GM19455 (cell line): ENCODE measurements around the gene TSPAN5.

Experiments
- ATAC-seq: cut with Tn5 transposase; IDR thresholded peaks from one replicate; pipeline ENCODE4 v1.9.1; 2021; ENCODE audit not compliant: unreplicated experiment

Gene TSPAN5

GRCh38 chr4:98620087-98620784 is 38.2 kb downstream of the TSPAN5 start:
- no peak for ATAC-seq

GRCh38 chr4:98619180-98619579 is 39.2 kb downstream of the TSPAN5 start:
- ATAC-seq, result no peak

- ATAC-seq, result no peak
Measured at GRCh38 chr4:98618680-98619079, 39.7 kb downstream of the TSPAN5 start.

- no peak for ATAC-seq
Measured at GRCh38 chr4:98617358-98618047, 40.9 kb downstream of the TSPAN5 start.

GRCh38 chr4:98615991-98616390 is 42.4 kb downstream of the TSPAN5 start:
- no peak for ATAC-seq

- no peak for ATAC-seq
Measured at GRCh38 chr4:98614662-98615061, 43.7 kb downstream of the TSPAN5 start.

GRCh38 chr4:98614094-98614493 is 44.3 kb downstream of the TSPAN5 start:
- ATAC-seq, result no peak

- ATAC-seq, result no peak
Measured at GRCh38 chr4:98613453-98614075, 44.8 kb downstream of the TSPAN5 start.

GRCh38 chr4:98612318-98613250 is 45.8 kb downstream of the TSPAN5 start:
- no peak for ATAC-seq

- no peak for ATAC-seq
Measured at GRCh38 chr4:98611677-98612317, 46.6 kb downstream of the TSPAN5 start.

- ATAC-seq, result no peak
Measured at GRCh38 chr4:98610926-98611676, 47.3 kb downstream of the TSPAN5 start.

- ATAC-seq, result no peak
Measured at GRCh38 chr4:98610431-98610830, 48.0 kb downstream of the TSPAN5 start.

- ATAC-seq, result no peak
Measured at GRCh38 chr4:98609934-98610333, 48.5 kb downstream of the TSPAN5 start.

GRCh38 chr4:98608356-98608755 is 50.1 kb downstream of the TSPAN5 start:
- no peak for ATAC-seq

GRCh38 chr4:98606894-98607293 is 51.5 kb downstream of the TSPAN5 start:
- ATAC-seq, result no peak

GRCh38 chr4:98605216-98605615 is 53.2 kb downstream of the TSPAN5 start:
- no peak for ATAC-seq

GRCh38 chr4:98604723-98605122 is 53.7 kb downstream of the TSPAN5 start:
- no peak for ATAC-seq

GRCh38 chr4:98603683-98604521 is 54.5 kb downstream of the TSPAN5 start:
- ATAC-seq, result no peak

GRCh38 chr4:98602270-98602669 is 56.1 kb downstream of the TSPAN5 start:
- ATAC-seq, result no peak
